Fibroblast of lung (primary cell): ENCODE data around the gene MEGF6. TPM values are rescaled to one million over a fixed set of nuclear protein-coding genes. Genes with fewer than 3 reads are reported as not detected.

ENCODE experiments used
- DNase-seq, 2 donors: peaks; one replicate each; pipeline versions ENCODE4 v3.0.0 to v3.0.0-alpha.2; 2010; ENCODE audit warnings: low read depth in 2 of 2
- H2AFZ ChIP-seq: 2 replicates; pipeline ENCODE4 v1.5.1; 2012; ENCODE audit warnings: low read length, control low read depth, inconsistent platforms
- H3K27ac ChIP-seq: 2 replicates; pipeline ENCODE4 v1.5.1; 2011; ENCODE audit warnings: low read length, control low read depth; ENCODE audit not compliant: insufficient read depth
- H3K27me3 ChIP-seq: 2 replicates; pipeline ENCODE4 v1.5.1; 2011; ENCODE audit warnings: mild to moderate bottlenecking, low read length; ENCODE audit not compliant: control insufficient read depth, insufficient read depth
- H3K36me3 ChIP-seq: 2 replicates; pipeline ENCODE4 v1.5.1; 2011; ENCODE audit warnings: low read length; ENCODE audit not compliant: control insufficient read depth, insufficient read depth
- H3K4me1 ChIP-seq: 2 replicates; pipeline ENCODE4 v1.5.1; 2011; ENCODE audit warnings: low read length; ENCODE audit not compliant: control insufficient read depth, insufficient read depth; ENCODE audit errors: extremely low read depth
- H3K4me2 ChIP-seq: 2 replicates; pipeline ENCODE4 v1.5.1; 2011; ENCODE audit warnings: low read length, control low read depth; ENCODE audit not compliant: insufficient read depth; ENCODE audit errors: extremely low read depth
- H3K4me3 ChIP-seq, 4 experiments: fragments of 200-600 bp in 1 of 4; sonication (generic) in 1 of 4; replicated peaks in 1 of 4; 2 replicates each; pipeline ENCODE4 v1.5.1; 2011 to 2016; ENCODE audit warnings: low read length in 4 of 4, low read depth in 3 of 4, mild to moderate bottlenecking in 3 of 4, control low read depth in 2 of 4, inconsistent platforms in 1 of 4, mixed read lengths in 1 of 4; ENCODE audit not compliant: insufficient read depth in 1 of 4; ENCODE audit errors: control extremely low read depth in 1 of 4
- H3K79me2 ChIP-seq: 2 replicates; pipeline ENCODE4 v1.5.1; 2012; ENCODE audit warnings: mild to moderate bottlenecking, low read length, inconsistent platforms; ENCODE audit not compliant: control insufficient read depth, insufficient read depth
- H3K9ac ChIP-seq: 2 replicates; pipeline ENCODE4 v1.5.1; 2011; ENCODE audit warnings: mild to moderate bottlenecking, low read length, control low read depth; ENCODE audit not compliant: insufficient read depth
- H3K9me3 ChIP-seq: 2 replicates; pipeline ENCODE4 v1.5.1; 2012; ENCODE audit warnings: low read depth, low read length; ENCODE audit not compliant: control insufficient read depth, insufficient read depth
- H4K20me1 ChIP-seq: 2 replicates; pipeline ENCODE4 v1.5.1; 2011; ENCODE audit warnings: low read length; ENCODE audit not compliant: control insufficient read depth, insufficient read depth; ENCODE audit errors: extremely low read depth
- CTCF ChIP-seq, 2 donors: IDR thresholded peaks in 1 of 2; conservative IDR thresholded peaks in 1 of 2; 1 replicate in 1 of 2; 2 replicates in 1 of 2; pipeline ENCODE4 v1.5.1; 2011 to 2012; ENCODE audit warnings: low read length in 2 of 2, control low read depth in 1 of 2, inconsistent platforms in 1 of 2, low read depth in 1 of 2, mild to moderate bottlenecking in 1 of 2
- EZH2 ChIP-seq: IDR thresholded peaks from 2 replicates; pipeline ENCODE4 v1.5.1; 2012; ENCODE audit warnings: low read length, control low read depth, mild to moderate bottlenecking; ENCODE audit errors: missing control alignments
- polyA plus RNA-seq, 2 donors: library from polyadenylated mRNA; depleted of rRNA in 1 of 2; stranded (reverse) in 1 of 2; unstranded in 1 of 2; fragments of >200 nt; gene quantifications; 2 replicates each; pipeline ENCODE4 v1.2.1, GENCODE V29; 2011 to 2012; ENCODE audit warnings: missing spikeins in 1 of 2
- total RNA-seq: library from RNA; depleted of rRNA; stranded (reverse); fragments of >200 nt; gene quantifications from 2 replicates; pipeline ENCODE4 v1.2.1, GENCODE V29; 2014

Gene MEGF6
- total and polyA plus RNA-seq, 2 donors (not counting 1 experiment from before 2014, with no cell fraction given): 1.6 to 11.6 TPM

- Histone ChIP-seq H3K27me3 (peaks cover 6% of the 10 kb centered on the region), H3K27ac (no peak overlapping the region), H3K4me2 (no peak overlapping the region), H3K79me2 (no peaks in the 10 kb centered on the region), H3K9me3 (no peaks in the 10 kb centered on the region), H3K36me3 (no peaks in the 10 kb centered on the region), H3K9ac (no peak overlapping the region), H2AFZ (no peak overlapping the region), H3K4me3 (no peak overlapping the region), H4K20me1 (no peaks in the 10 kb centered on the region), H3K4me1 (no peaks in the 10 kb centered on the region)
- TF ChIP-seq CTCF (conservative IDR thresholded peaks at IDR 0.05 in 1 of 2, IDR thresholded peaks at IDR 0.05 in 1 of 2; ENCODE audit: low read depth in 1 of 2, low read length in 2 of 2) (no peak), EZH2 (no peak)
- no peak for DNase-seq
These were observed 47.8 kb upstream of the MEGF6 start for GRCh38 chr1:3659093-3659492.

GRCh38 chr1:3658231-3658615 lies 46.9 kb upstream of the MEGF6 start:
- Histone ChIP-seq H3K4me2 (no peak overlapping the region), H3K79me2 (no peaks in the 10 kb centered on the region)

GRCh38 chr1:3657578-3658230 lies 46.4 kb upstream of the MEGF6 start:
- Histone ChIP-seq H3K79me2 (no peaks in the 10 kb centered on the region), H4K20me1 (no peaks in the 10 kb centered on the region), H3K9ac (no peak overlapping the region), H3K27ac (no peak overlapping the region), H3K4me3 (no peak overlapping the region), H3K9me3 (no peaks in the 10 kb centered on the region), H3K4me2 (no peak overlapping the region), H2AFZ (no peak overlapping the region), H3K36me3 (no peaks in the 10 kb centered on the region), H3K27me3 (peaks cover 17% of the 10 kb centered on the region), H3K4me1 (no peaks in the 10 kb centered on the region)
- DNase-seq: no peak
- TF ChIP-seq CTCF (conservative IDR thresholded peaks at IDR 0.05 in 1 of 2, IDR thresholded peaks at IDR 0.05 in 1 of 2; ENCODE audit: low read depth in 1 of 2, low read length in 2 of 2) (no peak), EZH2 (no peak)

More at GRCh38 chr1:3658231-3658615, 46.9 kb upstream of the MEGF6 start:
- Histone ChIP-seq H3K4me1 (no peaks in the 10 kb centered on the region), H3K27me3 (peaks cover 12% of the 10 kb centered on the region), H4K20me1 (no peaks in the 10 kb centered on the region), H3K27ac (no peak overlapping the region), H3K9ac (no peak overlapping the region), H3K36me3 (no peaks in the 10 kb centered on the region), H2AFZ (no peak overlapping the region), H3K9me3 (no peaks in the 10 kb centered on the region), H3K4me3 (no peak overlapping the region)
- TF ChIP-seq CTCF (conservative IDR thresholded peaks at IDR 0.05 in 1 of 2, IDR thresholded peaks at IDR 0.05 in 1 of 2; ENCODE audit: low read depth in 1 of 2, low read length in 2 of 2) (no peak), EZH2 (no peak)
- DNase-seq: no peak
